Activated naive CD4-positive, alpha-beta T cell treated with anti-CD3 and anti-CD28 coated beads, Interleukin-2, amount 50 U/mL, for 72 hours (primary cell): Measurements from ENCODE around the gene PKIG. TPM values are rescaled to one million over a fixed set of nuclear protein-coding genes. Genes with fewer than 3 reads are reported as not detected.

Source experiments
- ATAC-seq, 2 donors: fragments of 150-1000 bp; cut with Tn5 transposase; 2 replicates each; pipeline ENCODE4 v1.10.0; 2021; ENCODE audit warnings: mild to moderate bottlenecking in 2 of 2, moderate library complexity in 2 of 2
- DNase-seq, 2 donors: peaks; one replicate each; pipeline ENCODE4 v3.0.0; 2021 to 2022; ENCODE audit warnings: low spot score in 2 of 2
- H3K27ac Mint-ChIP-seq, 2 donors: one replicate each; pipeline ENCODE4 v1.8.0; 2022; ENCODE audit warnings: mild to moderate bottlenecking in 2 of 2, mixed read lengths in 2 of 2
- H3K36me3 Mint-ChIP-seq, 2 donors: one replicate each; pipeline ENCODE4 v1.8.0; 2022; ENCODE audit warnings: mixed read lengths in 2 of 2
- H3K9me3 Mint-ChIP-seq, 2 donors: one replicate each; pipeline ENCODE4 v1.8.0; 2022; ENCODE audit warnings: mixed read lengths in 2 of 2
- total RNA-seq, 2 donors: library from RNA; stranded (reverse); gene quantifications; one replicate each; pipeline ENCODE4 v1.2.3, GENCODE V29; 2022

PKIG gene
- total RNA-seq, 2 donors from 2014 or later, result 2.0 to 10.5 TPM

DNA sequence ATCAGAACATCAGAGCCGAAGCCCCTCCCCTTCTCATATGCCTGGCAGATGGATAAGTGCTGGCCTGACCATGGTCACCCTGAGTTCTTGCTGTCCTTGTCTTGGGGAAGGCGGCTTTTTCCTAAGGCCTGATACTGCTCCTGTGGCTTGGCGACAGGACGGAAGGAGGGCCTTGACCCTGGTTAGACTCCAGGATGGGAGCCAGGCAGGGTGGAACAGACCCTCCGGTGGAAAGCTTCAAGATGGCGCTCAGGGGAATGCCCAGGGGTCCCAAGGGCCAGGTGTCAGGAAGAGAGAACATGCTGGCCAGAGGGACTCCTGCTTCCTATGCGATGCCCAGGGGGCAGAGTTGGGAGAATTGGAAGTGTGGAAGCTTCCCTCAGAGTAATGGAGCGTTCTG lies 39.6 kb downstream of the PKIG start:
- Mint-ChIP-seq H3K9me3 (peaks cover 0 to 5% of the 10 kb centered on the region in 2 donors), H3K36me3 (peaks cover 35 to 56% of the 10 kb centered on the region in 2 donors), H3K27ac (no peak overlapping the region)
- DNase-seq (no peak), ATAC-seq (no peak)

DNA sequence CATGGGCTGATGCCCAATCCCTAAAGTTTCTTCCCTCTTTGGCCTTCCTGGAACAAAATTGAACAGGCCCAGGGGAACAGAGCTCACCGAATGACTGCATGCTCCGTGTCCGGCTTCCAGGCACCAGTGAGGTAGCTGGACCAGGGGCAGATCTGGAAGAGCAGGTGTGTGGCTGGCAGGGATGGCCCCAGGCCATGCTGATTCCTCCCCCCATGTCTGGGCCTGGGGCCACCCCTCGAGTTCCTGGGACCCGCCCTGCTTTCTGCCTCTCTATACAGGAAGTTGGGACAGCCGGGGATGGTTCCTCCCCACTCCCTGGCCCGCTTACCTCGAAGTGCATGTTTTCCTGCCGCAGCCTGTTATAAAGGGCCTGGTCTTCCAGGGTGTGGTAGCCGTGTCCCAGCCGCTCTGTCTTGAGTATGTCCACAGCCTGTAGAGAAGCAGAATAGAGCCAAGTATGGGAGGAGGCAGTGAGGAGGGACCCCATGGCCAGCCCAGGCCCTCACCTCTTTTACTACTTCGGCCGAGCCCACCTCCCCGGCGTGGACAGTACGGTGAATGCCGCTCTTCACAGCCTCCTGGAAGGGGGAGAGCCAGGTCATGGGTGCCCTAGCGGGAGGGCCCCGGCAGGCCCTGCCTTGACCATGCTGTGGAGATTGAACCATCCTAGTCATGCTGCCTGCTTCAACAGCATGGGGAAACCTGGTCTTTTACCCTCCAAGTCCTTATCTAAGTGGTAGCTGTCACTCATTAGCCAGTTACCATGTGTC lies 40.3 kb downstream of the PKIG start:
- ATAC-seq, result no peak
- peaks cover 0 to 5% of the 10 kb centered on the region in 2 donors for H3K9me3 Mint-ChIP-seq
- H3K36me3 Mint-ChIP-seq, result peaks cover 37 to 56% of the 10 kb centered on the region in 2 donors
- H3K27ac Mint-ChIP-seq, result no peak overlapping the region
- DNase-seq, result no peak

DNA sequence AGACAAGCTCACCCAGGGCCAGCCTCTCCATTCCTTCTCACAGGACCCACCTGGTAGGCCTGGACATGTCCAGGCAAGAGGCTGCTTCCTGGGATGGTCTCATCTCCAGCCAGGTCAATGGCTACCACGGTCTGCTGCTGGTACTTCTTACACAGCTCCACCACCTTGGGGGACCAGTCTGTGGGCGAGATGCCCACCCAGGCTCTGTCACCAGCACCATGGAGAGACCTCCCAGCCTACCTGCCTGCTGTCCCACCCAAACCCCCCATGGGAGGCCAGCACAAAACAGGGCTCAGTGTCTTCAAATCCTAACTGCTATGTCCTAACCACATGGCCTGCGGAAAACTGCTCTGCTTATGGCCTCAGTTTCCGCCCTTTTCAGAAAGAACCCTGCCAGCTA lies 41.8 kb downstream of the PKIG start:
- peaks cover 0 to 5% of the 10 kb centered on the region in 2 donors for H3K9me3 Mint-ChIP-seq
- ATAC-seq (no peak), DNase-seq (no peak)
- peaks cover 39 to 55% of the 10 kb centered on the region in 2 donors for H3K36me3 Mint-ChIP-seq
- H3K27ac Mint-ChIP-seq, result peak overlapping the region in 1 of 2 donors; percentile 77

DNA sequence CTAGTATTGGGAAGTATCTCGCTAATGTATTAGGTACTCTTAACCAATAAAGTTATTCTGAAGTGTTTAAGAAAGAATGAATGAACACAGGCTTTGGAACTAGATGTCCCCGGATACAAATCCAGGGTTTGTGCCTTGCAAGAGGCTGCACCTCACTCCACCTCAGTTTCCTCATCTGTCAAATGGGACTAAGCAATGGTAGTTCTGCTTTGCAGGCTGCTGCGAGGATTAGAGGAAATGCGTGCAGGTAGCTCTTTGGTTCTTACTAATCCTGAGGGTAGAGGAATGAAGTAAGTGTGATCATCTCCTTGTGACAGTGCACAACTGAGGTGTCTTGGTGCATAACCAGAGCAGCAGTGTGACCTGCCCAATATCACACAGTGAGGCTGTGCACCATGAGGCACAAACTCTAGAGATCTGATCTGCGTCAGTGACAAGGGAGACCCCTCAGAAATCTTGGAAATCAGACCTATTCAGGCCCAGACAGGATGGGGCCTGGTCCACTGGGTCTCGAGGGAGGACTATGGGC lies 42.4 kb downstream of the PKIG start:
- H3K36me3 Mint-ChIP-seq, result peaks cover 33 to 48% of the 10 kb centered on the region in 2 donors
- peak overlapping the region; percentile 68 to 77 for H3K27ac Mint-ChIP-seq
- peaks cover 0 to 5% of the 10 kb centered on the region in 2 donors for H3K9me3 Mint-ChIP-seq
- ATAC-seq, result no peak
- no peak for DNase-seq

DNA sequence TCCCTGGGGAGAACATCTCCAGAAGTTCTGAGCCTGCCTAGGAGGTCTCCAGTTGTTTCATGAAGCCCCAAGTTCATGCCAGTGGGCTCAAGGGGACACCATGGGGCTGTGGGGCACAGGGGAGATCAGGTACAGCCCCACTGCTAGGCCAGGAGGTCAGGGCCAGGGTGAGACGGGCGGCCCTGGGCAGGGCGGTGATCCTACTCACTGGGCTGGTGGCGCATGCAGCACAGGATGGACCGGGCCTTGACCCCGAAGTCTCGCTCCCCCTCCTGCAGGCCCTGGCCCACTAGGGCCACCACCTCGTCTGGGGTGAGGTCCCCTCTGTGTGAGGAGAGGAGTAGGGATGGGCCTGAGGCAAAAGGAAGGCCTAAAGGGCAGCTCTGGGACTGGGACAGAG lies 43.0 kb downstream of the PKIG start:
- peaks cover 27 to 43% of the 10 kb centered on the region in 2 donors for H3K36me3 Mint-ChIP-seq

DNA sequence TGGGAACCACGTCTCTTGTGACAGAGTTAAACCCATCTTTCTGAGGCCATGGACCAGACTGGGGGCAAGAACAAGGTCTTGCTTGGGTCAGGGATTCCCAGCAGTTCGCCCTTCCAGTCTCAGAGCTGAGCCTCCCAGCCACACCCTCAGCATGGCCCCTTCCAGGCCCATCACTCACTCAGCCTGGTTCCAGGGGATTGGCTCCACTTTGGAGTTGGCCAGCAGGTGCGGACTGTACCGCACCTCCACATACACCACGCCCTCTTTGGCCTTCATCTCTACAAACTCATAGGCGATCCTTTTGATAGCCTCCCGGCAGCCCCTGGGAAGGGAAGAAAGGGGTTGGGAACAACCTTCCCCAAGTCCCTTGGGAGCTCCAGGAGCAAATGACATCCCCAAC lies 43.9 kb downstream of the PKIG start:
- Mint-ChIP-seq H3K36me3 (peaks cover 27 to 34% of the 10 kb centered on the region in 2 donors), H3K9me3 (peaks cover 0 to 5% of the 10 kb centered on the region in 2 donors), H3K27ac (peak overlapping the region in 1 of 2 donors; percentile 69)
- ATAC-seq (no peak), DNase-seq (no peak)

More for the DNA sequence above, 43.0 kb downstream of the PKIG start:
- no peak for ATAC-seq
- peaks cover 0 to 5% of the 10 kb centered on the region in 2 donors for H3K9me3 Mint-ChIP-seq
- DNase-seq, result no peak
- H3K27ac Mint-ChIP-seq, result peak overlapping the region; percentile 68 to 77

DNA sequence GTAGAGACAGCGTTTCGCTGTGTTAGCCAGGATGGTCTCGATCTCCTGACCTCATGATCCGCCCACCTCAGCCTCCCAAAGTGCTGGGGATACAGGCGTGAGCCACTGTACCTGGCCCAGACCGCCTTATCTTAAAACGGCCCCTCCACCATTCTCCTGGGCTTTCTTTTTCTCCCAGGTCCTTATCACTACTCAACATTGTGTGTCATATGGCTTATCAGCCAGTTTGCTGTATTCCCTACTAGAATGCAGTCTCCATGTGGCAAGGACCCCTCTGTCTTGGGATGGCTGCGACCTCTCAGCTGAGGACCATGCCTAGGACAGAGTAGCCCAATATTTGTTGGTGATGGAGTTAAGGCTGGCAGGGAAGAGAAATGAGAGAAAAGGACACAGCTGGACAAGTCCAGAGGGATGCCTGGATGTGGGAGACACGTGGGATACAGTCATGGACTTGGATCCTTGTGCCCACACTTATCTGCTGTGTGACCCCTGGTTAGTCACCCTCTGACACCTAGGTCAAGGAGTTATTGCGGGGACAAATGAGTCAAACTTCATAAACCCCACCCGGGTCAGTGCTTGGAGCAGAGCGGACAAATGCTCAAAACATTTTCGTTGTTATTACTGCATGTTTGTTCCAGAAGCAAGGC lies 45.1 kb downstream of the PKIG start:
- Mint-ChIP-seq H3K36me3 (peaks cover 17 to 21% of the 10 kb centered on the region in 2 donors), H3K9me3 (peaks cover 0 to 5% of the 10 kb centered on the region in 2 donors), H3K27ac (peak overlapping the region; percentile 36 to 69)
- ATAC-seq, result no peak
- no peak for DNase-seq

DNA sequence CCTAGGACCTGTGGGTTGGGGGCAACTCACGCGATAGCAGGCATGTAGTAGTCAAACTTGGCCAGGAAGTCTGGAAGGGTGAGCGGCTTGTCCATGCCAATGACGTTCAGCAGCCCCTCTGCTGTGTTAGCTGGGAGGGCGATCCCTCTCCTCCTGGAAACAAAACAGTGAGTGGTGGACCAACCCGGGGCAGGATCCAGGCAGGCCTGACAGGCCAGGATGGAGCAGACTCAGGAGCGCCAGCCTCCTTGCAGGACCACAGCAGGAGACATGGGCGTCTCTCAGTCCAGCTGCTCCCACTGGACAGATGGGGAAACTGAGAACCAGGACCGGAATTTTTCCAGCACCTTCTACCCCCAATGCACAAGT lies 46.6 kb downstream of the PKIG start:
- peaks cover 5 to 7% of the 10 kb centered on the region in 2 donors for H3K36me3 Mint-ChIP-seq
- no peak overlapping the region for H3K27ac Mint-ChIP-seq
- DNase-seq (no peak), ATAC-seq (no peak)
- no peaks in the 10 kb centered on the region for H3K9me3 Mint-ChIP-seq

DNA sequence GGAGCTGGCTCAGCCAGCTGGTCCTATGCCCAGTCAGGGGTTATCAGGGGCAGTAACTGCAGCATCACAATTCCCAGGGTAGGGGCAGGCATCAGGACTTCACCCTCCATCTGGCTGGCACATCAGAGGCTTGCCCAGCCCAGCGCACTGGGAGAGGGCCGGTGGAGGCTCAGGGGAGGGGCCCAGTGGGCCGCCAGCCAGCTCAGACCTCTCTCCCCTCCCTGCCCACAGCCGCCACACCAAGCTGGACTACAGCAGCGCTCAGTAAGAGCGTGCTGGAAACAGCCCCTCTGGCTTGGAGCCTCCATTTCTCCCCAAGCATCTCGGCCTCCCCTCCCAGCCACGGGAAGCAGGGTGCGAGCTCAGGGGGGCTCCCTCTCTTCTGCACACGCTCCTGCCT lies 47.2 kb downstream of the PKIG start:
- Mint-ChIP-seq H3K27ac (peak overlapping the region in 1 of 2 donors; percentile 57), H3K9me3 (no peaks in the 10 kb centered on the region), H3K36me3 (peaks cover 5 to 7% of the 10 kb centered on the region in 2 donors)
- DNase-seq, result no peak
- no peak for ATAC-seq

DNA sequence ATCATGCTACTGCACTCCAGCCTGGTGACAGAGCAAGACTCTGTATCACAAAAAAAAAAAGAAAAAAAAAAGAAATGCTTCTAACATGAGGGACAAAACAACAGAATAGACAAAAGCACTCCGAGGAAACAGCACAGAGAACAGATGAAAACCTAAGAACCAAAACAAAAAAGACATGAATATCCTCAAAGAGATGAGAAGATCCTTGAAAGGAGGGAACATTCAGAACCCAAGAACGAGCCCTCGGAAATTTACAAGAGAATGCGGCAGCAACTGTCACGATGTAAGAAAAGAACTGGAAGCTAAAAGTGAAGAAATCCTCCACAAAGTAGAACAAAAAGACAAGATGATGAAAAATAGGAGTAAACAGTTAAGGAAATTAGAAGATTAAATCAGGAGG lies 47.9 kb downstream of the PKIG start:
- ATAC-seq (no peak), DNase-seq (no peak)
- peaks cover 0 to 5% of the 10 kb centered on the region in 2 donors for H3K36me3 Mint-ChIP-seq
- no peaks in the 10 kb centered on the region for H3K9me3 Mint-ChIP-seq
- H3K27ac Mint-ChIP-seq, result no peak overlapping the region

DNA sequence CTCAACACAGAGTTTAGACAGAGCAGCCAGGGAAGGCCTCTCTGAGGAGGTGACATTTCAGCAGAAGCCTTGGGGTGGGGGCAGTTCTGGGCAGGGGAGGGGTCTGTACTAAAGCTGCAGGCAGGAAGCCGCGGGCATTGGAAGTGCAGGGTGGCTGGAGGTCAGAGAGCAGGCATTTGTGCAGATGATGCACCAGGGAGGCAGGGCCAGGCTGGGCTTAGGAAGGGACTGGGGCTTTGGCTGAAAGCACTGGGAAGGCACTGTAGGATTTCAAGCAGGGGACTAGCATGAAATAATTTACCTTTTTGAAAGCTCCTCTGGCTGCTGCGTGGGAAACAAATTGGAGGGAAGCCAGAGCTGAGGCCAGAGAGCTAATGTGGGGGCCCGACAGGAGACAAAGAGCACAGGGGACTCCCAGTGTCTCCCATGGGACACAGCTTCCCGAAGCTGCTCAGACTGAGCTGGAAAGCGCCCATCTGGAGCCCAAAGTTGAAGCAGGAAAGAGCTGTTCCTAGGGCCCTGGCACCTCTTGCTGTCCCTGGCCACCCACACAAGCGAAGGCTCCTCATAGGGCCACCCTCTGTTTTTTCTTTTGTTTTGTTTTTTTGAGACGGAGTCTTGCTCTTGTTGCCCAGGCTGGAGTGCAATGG lies 49.8 kb downstream of the PKIG start:
- Mint-ChIP-seq H3K36me3 (peaks cover 0 to 5% of the 10 kb centered on the region in 2 donors), H3K9me3 (no peaks in the 10 kb centered on the region), H3K27ac (peak overlapping the region in 1 of 2 donors; percentile 44)
- ATAC-seq (no peak), DNase-seq (no peak)

DNA sequence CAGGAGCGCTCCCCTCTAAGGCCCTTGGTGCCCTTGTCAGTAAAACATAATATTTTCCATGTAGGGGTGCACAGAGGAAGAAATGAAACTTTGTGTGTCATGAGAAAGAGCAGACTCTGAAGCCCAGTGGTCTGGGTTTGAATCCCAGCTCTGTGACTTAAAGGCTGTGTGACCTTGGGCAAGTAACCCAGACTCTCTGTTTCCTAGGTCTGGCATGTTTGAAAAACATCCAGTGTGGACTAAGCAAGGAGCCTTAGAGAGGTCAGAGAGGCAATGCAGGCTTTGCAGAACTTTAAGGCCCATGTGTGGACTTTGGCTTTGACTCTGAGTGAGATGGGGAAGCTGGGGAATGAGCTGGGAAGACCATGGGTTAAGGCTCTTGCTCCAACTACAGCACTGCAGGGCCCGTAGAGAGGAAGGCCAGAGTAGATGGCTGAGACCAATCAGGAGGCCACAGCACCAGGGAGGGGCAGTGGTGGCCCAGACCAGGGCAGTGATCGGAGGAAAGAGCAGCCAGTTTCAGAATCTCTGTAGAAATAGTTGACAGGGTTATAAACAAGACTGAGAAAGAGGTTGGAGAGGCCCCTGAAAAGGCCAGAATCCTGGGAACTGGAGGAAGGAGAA lies 50.9 kb downstream of the PKIG start:
- H3K9me3 Mint-ChIP-seq, result no peaks in the 10 kb centered on the region
- DNase-seq, result no peak
- ATAC-seq, result no peak
- peak overlapping the region in 1 of 2 donors; percentile 36 for H3K27ac Mint-ChIP-seq
- H3K36me3 Mint-ChIP-seq, result no peaks in the 10 kb centered on the region

DNA sequence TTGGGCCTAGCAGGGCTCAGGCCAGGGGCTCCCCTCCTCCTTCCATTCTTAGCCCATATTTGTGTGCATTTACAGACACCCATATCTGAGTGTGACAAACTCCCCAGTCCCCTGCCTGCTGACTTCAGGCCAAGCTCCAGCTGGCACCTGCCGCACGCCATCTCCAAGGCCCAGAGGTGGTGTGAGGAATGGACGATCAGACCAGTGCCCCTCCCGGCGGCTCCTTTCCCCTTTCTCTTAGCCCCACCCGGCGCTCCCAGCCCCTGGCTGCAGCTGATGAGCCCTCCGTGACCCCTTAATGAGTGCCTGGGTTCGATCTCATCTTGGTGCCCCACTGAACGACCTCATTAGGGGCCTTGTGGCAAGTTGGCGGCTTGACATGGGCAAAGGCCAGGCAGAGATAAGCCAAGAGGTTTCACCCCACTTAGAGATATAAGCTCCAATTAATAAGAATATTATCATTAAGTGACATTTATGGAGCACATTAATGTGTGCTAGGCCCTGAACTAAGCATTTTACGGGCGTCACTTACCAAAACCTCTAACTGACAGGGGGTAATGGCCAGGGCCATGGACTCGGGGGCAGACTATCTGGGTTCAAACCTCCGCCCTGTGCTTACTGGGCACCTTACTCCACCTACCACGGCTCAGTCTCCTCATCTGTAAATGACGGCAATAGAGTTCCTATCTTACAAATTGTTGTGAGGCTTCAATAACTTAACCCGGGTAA lies 51.7 kb downstream of the PKIG start:
- no peak for DNase-seq
- ATAC-seq, result no peak
- Mint-ChIP-seq H3K9me3 (no peaks in the 10 kb centered on the region), H3K27ac (no peak overlapping the region), H3K36me3 (peaks cover 0 to 7% of the 10 kb centered on the region in 2 donors)

DNA sequence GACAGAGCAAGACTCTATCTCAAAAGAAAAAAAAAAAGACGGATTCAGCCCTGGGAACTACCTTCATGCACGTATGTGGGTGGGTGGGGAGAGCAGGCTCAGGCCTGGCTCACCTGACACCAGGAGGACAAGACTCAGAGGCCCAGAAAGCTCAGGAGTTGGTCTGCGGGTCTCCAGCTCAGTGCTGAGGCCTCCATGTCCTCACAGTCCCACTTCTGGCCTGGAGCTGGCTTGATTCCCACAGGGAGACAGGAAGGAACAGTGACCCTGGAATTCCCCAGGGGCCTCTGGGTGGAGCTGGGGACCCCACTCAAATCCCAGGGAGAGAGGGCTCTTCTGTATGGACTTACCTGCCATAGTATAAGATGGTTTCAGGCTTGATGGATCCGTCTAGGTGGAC lies 53.5 kb downstream of the PKIG start:
- ATAC-seq (no peak), DNase-seq (no peak)
- Mint-ChIP-seq H3K36me3 (peaks cover 4 to 19% of the 10 kb centered on the region in 2 donors), H3K9me3 (no peaks in the 10 kb centered on the region), H3K27ac (no peak overlapping the region)

DNA sequence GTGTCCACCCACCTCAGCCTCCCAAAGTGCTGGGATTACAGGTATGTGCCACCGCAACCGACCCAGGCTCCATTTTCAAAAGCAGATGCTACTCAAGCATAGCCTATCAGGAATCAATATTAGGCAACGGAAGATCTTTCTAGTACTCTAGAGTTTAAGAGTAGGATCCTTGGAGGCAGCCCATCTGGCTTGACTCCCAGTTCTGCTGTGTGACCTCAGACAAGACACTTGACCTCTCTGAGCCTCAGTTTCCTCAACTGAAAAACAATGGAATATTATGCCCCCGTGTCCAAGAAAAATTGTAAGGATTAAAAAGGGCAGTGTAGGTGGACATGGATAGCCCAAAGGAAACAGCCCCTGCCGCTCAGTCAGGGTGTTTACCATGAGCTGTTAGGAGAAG lies 54.7 kb downstream of the PKIG start:
- DNase-seq, result no peak
- no peaks in the 10 kb centered on the region for H3K9me3 Mint-ChIP-seq
- H3K27ac Mint-ChIP-seq, result no peak overlapping the region
- H3K36me3 Mint-ChIP-seq, result peaks cover 9 to 25% of the 10 kb centered on the region in 2 donors
- no peak for ATAC-seq
